Inferior parietal cortex (tissue), 1 donor: ENCODE measurements around the gene KRT74.

ENCODE experiments used
- DNase-seq: peaks from one replicate; pipeline ENCODE4 v3.0.0-alpha.2; 2016; ENCODE audit errors: extremely low spot score

KRT74 gene

GRCh38 chr12:52573743-52574142 is at the start of gene KRT74:
Gene KRT74 (minus strand): TSS chr12:52573843. CDS start chr12:52573777, 66 bp downstream.
- DNase-seq = no peak

- no peak for DNase-seq
Observed at GRCh38 chr12:52622349-52622748, 48.7 kb upstream of the KRT74 start.

- no peak for DNase-seq
Observed at GRCh38 chr12:52618866-52619265, 45.2 kb upstream of the KRT74 start.

- no peak for DNase-seq
Observed at GRCh38 chr12:52618216-52618615, 44.6 kb upstream of the KRT74 start, which contains the start of gene KRT73. Gene KRT73 (minus strand): TSS chr12:52618559. CDS start chr12:52618524, 35 bp downstream.

- no peak for DNase-seq
Observed at GRCh38 chr12:52617403-52617785, 43.8 kb upstream of the KRT74 start.

- no peak for DNase-seq
Observed at GRCh38 chr12:52616680-52617402, 43.2 kb upstream of the KRT74 start.

- no peak for DNase-seq
Observed at GRCh38 chr12:52615912-52616311, 42.3 kb upstream of the KRT74 start.

- DNase-seq = no peak
Observed at GRCh38 chr12:52615208-52615868, 41.7 kb upstream of the KRT74 start.

- DNase-seq = no peak
Observed at GRCh38 chr12:52614381-52615207, 41.0 kb upstream of the KRT74 start.

- no peak for DNase-seq
Observed at GRCh38 chr12:52613384-52614030, 39.9 kb upstream of the KRT74 start.

- DNase-seq = no peak
Observed at GRCh38 chr12:52612431-52613383, 39.1 kb upstream of the KRT74 start.

GRCh38 chr12:52611080-52611468 is 37.4 kb upstream of the KRT74 start:
- no peak for DNase-seq

- no peak for DNase-seq
Observed at GRCh38 chr12:52608826-52609630, 35.4 kb upstream of the KRT74 start.

- no peak for DNase-seq
Observed at GRCh38 chr12:52608161-52608560, 34.5 kb upstream of the KRT74 start.

GRCh38 chr12:52607314-52607713 is 33.7 kb upstream of the KRT74 start:
- no peak for DNase-seq

GRCh38 chr12:52606581-52607218 is 33.1 kb upstream of the KRT74 start:
- DNase-seq = no peak

GRCh38 chr12:52606096-52606495 is 32.5 kb upstream of the KRT74 start:
- no peak for DNase-seq

GRCh38 chr12:52605542-52605941 is 31.9 kb upstream of the KRT74 start:
- no peak for DNase-seq

GRCh38 chr12:52604859-52605258 is 31.2 kb upstream of the KRT74 start:
- DNase-seq = no peak
